GM12878 (cell line): Measurements from ENCODE around the gene THADA.

Experiments used
- CHD2 ChIP-seq: IDR thresholded peaks from 2 replicates; pipeline ENCODE4 v1.6.1; 2011; ENCODE audit warnings: low read depth, low read length, improper control_type of control experiment, borderline replicate concordance
- EP300 ChIP-seq, 2 experiments: fragments of 150-350 bp in 1 of 2; IDR thresholded peaks; 2 replicates each; pipeline ENCODE4 v1.6.1; 2011 to 2012; ENCODE audit warnings: low read depth in 2 of 2, low read length in 2 of 2, borderline replicate concordance in 1 of 2, improper control_type of control experiment in 1 of 2, inconsistent platforms in 1 of 2; ENCODE audit not compliant: control insufficient read depth in 1 of 2
- EZH2 ChIP-seq: IDR thresholded peaks from 2 replicates; pipeline ENCODE4 v1.6.1; 2012; ENCODE audit warnings: low read depth, mild to moderate bottlenecking, control low read depth, inconsistent platforms, low read length, borderline replicate concordance; ENCODE audit not compliant: control insufficient read depth
- POLR2A ChIP-seq: IDR thresholded peaks from 2 replicates; pipeline ENCODE4 v1.6.1; 2011; ENCODE audit warnings: low read depth, mild to moderate bottlenecking, low read length
- POLR2AphosphoS5 ChIP-seq: IDR thresholded peaks from 2 replicates; pipeline ENCODE4 v1.6.1; 2011; ENCODE audit warnings: mild to moderate bottlenecking, low read length, inconsistent platforms
- RAD21 ChIP-seq: IDR thresholded peaks from 2 replicates; pipeline ENCODE4 v1.6.1; 2011; ENCODE audit warnings: mild to moderate bottlenecking, low read depth, low read length, moderate library complexity; ENCODE audit not compliant: insufficient read depth
- SIX5 ChIP-seq: IDR thresholded peaks from 2 replicates; pipeline ENCODE4 v1.6.1; 2011; ENCODE audit warnings: mild to moderate bottlenecking, low read depth, low read length, moderate library complexity; ENCODE audit not compliant: severe bottlenecking
- ZNF24 ChIP-seq: fragments of 450-650 bp; IDR thresholded peaks from 2 replicates; pipeline ENCODE4 v1.6.1; 2017; ENCODE audit warnings: antibody characterized with exemption, mild to moderate bottlenecking
- ZNF384 ChIP-seq: IDR thresholded peaks from 2 replicates; pipeline ENCODE4 v1.6.1; 2012; ENCODE audit warnings: low read depth, mild to moderate bottlenecking, low read length, improper control_type of control experiment, borderline replicate concordance
- TF ChIP-seq, protein P1 (sequence below), 3 experiments: IDR thresholded peaks in 2 of 3; conservative IDR thresholded peaks in 1 of 3; 2 replicates each; pipeline ENCODE4 v1.5.1; 2011; ENCODE audit warnings: low read depth in 3 of 3, low read length in 3 of 3, mild to moderate bottlenecking in 3 of 3, control low read depth in 2 of 3, moderate library complexity in 2 of 3, inconsistent platforms in 1 of 3, mixed read lengths in 1 of 3; ENCODE audit not compliant: control insufficient read depth in 2 of 3, insufficient read depth in 1 of 3; ENCODE audit errors: extremely low read depth in 1 of 3

- TF ChIP-seq, protein P1, sequence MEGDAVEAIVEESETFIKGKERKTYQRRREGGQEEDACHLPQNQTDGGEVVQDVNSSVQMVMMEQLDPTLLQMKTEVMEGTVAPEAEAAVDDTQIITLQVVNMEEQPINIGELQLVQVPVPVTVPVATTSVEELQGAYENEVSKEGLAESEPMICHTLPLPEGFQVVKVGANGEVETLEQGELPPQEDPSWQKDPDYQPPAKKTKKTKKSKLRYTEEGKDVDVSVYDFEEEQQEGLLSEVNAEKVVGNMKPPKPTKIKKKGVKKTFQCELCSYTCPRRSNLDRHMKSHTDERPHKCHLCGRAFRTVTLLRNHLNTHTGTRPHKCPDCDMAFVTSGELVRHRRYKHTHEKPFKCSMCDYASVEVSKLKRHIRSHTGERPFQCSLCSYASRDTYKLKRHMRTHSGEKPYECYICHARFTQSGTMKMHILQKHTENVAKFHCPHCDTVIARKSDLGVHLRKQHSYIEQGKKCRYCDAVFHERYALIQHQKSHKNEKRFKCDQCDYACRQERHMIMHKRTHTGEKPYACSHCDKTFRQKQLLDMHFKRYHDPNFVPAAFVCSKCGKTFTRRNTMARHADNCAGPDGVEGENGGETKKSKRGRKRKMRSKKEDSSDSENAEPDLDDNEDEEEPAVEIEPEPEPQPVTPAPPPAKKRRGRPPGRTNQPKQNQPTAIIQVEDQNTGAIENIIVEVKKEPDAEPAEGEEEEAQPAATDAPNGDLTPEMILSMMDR (IDR thresholded peaks at IDR 0.05 in 2 of 3, conservative IDR thresholded peaks at IDR 0.05 in 1 of 3; ENCODE audit: control insufficient read depth in 2 of 3, extremely low read depth in 1 of 3, insufficient read depth in 1 of 3, low read depth in 3 of 3, low read length in 3 of 3): no peak
- no peak for TF ChIP-seq ZNF384
- TF ChIP-seq SIX5: no peak
- no peak for TF ChIP-seq POLR2A
- no peak for TF ChIP-seq CHD2
- no peak for TF ChIP-seq ZNF24
- no peak for TF ChIP-seq EZH2
- TF ChIP-seq RAD21: no peak
- no peak for TF ChIP-seq POLR2AphosphoS5
- TF ChIP-seq EP300 (IDR thresholded peaks at IDR 0.05; ENCODE audit: borderline replicate concordance in 1 of 2, control insufficient read depth in 1 of 2, low read depth in 2 of 2, low read length in 2 of 2): no peak
Observed at GRCh38 chr2:43197588-43197896, 398.3 kb downstream of the THADA start.
